Uterus (tissue), 4 donors: ENCODE measurements around the gene BEND6. TPM values are rescaled to one million over a fixed set of nuclear protein-coding genes. Genes with fewer than 3 reads are reported as not detected.
"Not testable (repeated sequence)": the region's sequence is repeated elsewhere in the genome, so short reads cannot be mapped to it uniquely, and the experiment has no call there.

Source experiments
- DNase-seq, 2 donors: peaks; one replicate each; pipeline ENCODE4 v3.0.0-alpha.2; 2019 to 2020
- H3K27ac ChIP-seq, 2 donors: fragments of 200-600 bp; sonication (generic); 1 replicate in 1 of 2; 2 replicates in 1 of 2; pipeline ENCODE4 v1.5.1; 2016 to 2018
- H3K27me3 ChIP-seq, 2 donors: fragments of 200-600 bp; sonication (generic); one replicate each; pipeline ENCODE4 v1.5.1; 2018 to 2019; ENCODE audit warnings: control low read depth in 1 of 2
- H3K36me3 ChIP-seq, 2 donors: fragments of 200-600 bp; sonication (generic); one replicate each; pipeline ENCODE4 v1.5.1; 2019; ENCODE audit warnings: control low read depth in 1 of 2
- H3K4me1 ChIP-seq, 2 donors: fragments of 200-600 bp; sonication (generic); one replicate each; pipeline ENCODE4 v1.5.1; 2018 to 2019; ENCODE audit warnings: control low read depth in 1 of 2
- H3K4me3 ChIP-seq, 2 donors: fragments of 200-600 bp; sonication (generic); 1 replicate in 1 of 2; 2 replicates in 1 of 2; pipeline ENCODE4 v1.5.1; 2018 to 2019; ENCODE audit warnings: mild to moderate bottlenecking in 1 of 2
- H3K9me3 ChIP-seq, 2 donors: fragments of 200-600 bp; sonication (generic); one replicate each; pipeline ENCODE4 v1.5.1; 2019; ENCODE audit warnings: control low read depth in 1 of 2
- CTCF ChIP-seq, 4 experiments: fragments of 200-600 bp in 2 of 4; fragments of 450-650 bp in 2 of 4; sonication (generic) in 2 of 4; IDR thresholded peaks; one replicate each; pipeline ENCODE4 v1.5.1; 2016 to 2019; ENCODE audit warnings: antibody characterized with exemption in 4 of 4, mild to moderate bottlenecking in 2 of 4, moderate library complexity in 1 of 4
- POLR2A ChIP-seq, 2 donors: fragments of 450-650 bp; IDR thresholded peaks; one replicate each; pipeline ENCODE4 v1.6.1; 2016; ENCODE audit warnings: antibody characterized with exemption in 2 of 2, mild to moderate bottlenecking in 1 of 2, moderate library complexity in 1 of 2
- intact Hi-C: fragments of 100-400 bp; cut with DNase I; formaldehyde crosslinking; loops from one replicate; pipeline ENCODE4 v1.15.1; 2023; ENCODE audit warnings: low total_unique reads
- total RNA-seq, 4 donors: library from RNA; depleted of rRNA in 3 of 4; stranded (reverse); fragments of >200 nt in 3 of 4; gene quantifications; one replicate each; pipeline versions ENCODE4 v1.1.0 to v1.2.4, GENCODE V29; 2014 to 2023
- donor health status: DM: yes; HTN: yes; CAD: no.

The BEND6 gene
- total RNA-seq, 4 donors from 2014 or later = 3.8 to 10.2 (median 4.5) TPM

- Histone ChIP-seq H3K4me1 (no peaks in the 10 kb centered on the region), H3K27ac (no peak overlapping the region), H3K27me3 (no peaks in the 10 kb centered on the region), H3K4me3 (no peak overlapping the region), H3K36me3 (no peaks in the 10 kb centered on the region), H3K9me3 (no peaks in the 10 kb centered on the region)
- no peak for DNase-seq
- no peak for TF ChIP-seq POLR2A (IDR thresholded peaks at IDR 0.05)
- TF ChIP-seq CTCF (IDR thresholded peaks at IDR 0.05) = no peak
- intact Hi-C loops = no loop called here
Observed at GRCh38 chr6:57033228-57033627, 78.3 kb downstream of the BEND6 start.

DNA sequence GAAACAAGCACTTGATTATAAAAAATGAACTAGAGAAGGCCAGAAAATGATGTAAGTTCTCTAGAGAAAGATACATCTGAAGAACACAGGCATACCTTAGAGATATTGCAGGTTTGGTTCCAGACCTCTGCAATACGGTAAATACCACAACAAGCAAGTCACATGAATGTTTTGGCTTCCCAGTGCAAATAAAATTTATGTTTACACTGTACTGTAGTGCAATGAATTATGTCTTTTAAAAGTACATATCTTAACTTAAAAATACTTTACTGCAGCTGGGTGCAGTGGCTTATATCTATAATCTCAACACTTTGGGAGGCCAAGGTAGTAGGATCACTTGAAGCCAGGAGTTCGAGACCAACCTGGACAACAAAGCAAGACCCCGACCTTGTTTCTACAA lies 80.6 kb downstream of the BEND6 start:
- H3K27me3 ChIP-seq = no peaks in the 10 kb centered on the region
- TF ChIP-seq POLR2A (IDR thresholded peaks at IDR 0.05) (no peak), CTCF (IDR thresholded peaks at IDR 0.05) (no peak)
- H3K9me3 ChIP-seq = no peaks in the 10 kb centered on the region
- intact Hi-C loops = no loop called here
- no peak overlapping the region for H3K4me3 ChIP-seq
- no peaks in the 10 kb centered on the region for H3K4me1 ChIP-seq
- DNase-seq = no peak
- H3K27ac ChIP-seq = no peak overlapping the region
- no peaks in the 10 kb centered on the region for H3K36me3 ChIP-seq

DNA sequence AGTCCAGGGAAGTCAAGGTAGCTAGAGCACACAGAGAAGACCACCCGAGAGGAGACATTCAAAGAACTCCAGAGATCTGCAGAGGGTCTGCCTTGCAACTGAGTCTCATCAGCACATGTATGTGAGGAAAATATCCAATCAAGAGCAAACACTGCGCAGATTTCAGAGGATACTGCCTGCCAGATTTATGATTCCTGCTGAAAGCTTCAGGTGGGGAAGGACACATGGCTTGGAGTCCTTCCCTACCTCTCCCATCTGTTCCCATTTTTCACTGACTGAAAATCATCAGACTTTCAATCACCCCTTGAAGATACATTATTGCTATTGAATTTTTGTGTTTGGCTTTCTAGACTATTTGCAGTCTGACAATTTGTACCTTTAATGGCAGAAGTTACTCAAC lies 84.0 kb downstream of the BEND6 start:
- Histone ChIP-seq H3K36me3 (no peaks in the 10 kb centered on the region), H3K4me3 (no peak overlapping the region), H3K9me3 (no peaks in the 10 kb centered on the region), H3K27me3 (no peaks in the 10 kb centered on the region), H3K27ac (no peak overlapping the region), H3K4me1 (no peaks in the 10 kb centered on the region)
- intact Hi-C loops = no loop called here
- DNase-seq = no peak
- TF ChIP-seq CTCF (IDR thresholded peaks at IDR 0.05) (no peak), POLR2A (IDR thresholded peaks at IDR 0.05) (no peak)

DNA sequence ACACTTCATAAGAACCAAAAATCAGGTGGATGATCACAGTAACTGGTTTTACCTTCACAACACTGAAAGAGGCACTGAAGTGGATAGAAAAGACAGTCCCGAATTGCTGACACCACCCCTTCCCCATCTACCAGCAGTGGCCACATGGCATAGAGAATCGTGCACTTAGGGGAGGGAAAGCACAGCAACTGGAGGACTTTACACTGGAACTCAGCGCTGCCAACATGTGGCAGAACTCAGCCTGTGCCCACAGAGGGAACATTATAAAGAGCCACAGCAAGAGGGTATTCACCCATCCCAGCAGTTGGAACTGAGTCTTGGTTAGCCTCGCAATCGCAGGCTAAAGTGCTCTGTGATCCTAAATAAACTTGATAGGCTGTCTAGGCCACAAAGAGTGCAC lies 85.1 kb downstream of the BEND6 start:
- H3K4me3 ChIP-seq = no peak overlapping the region
- H3K4me1 ChIP-seq = no peaks in the 10 kb centered on the region
- intact Hi-C loops = no loop called here
- H3K27me3 ChIP-seq = no peaks in the 10 kb centered on the region
- no peaks in the 10 kb centered on the region for H3K36me3 ChIP-seq
- TF ChIP-seq POLR2A (IDR thresholded peaks at IDR 0.05) (no peak), CTCF (IDR thresholded peaks at IDR 0.05) (no peak)
- H3K9me3 ChIP-seq = no peaks in the 10 kb centered on the region
- no peak for DNase-seq
- no peak overlapping the region for H3K27ac ChIP-seq

DNA sequence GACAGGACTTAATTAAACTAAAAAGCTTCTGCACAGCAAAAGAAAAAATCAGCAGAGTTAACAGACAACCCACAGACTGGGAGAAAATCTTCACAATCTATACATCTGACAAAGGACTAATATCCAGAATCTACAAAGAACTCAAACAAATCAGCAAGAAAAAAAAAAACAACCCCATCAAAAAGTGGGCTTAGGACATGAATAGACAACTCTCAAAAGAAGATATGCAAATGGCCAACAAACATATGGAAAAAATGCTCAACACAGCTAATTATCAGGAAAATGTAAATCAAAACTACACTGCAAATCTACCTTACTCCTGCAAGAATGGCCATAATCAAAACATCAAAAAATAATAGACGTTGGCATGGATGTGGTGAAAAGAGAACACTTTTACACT lies 89.2 kb downstream of the BEND6 start:
- H3K4me1 ChIP-seq, DNase-seq, intact Hi-C loops, H3K27ac ChIP-seq, H3K27me3 ChIP-seq, H3K4me3 ChIP-seq, H3K9me3 ChIP-seq, H3K36me3 ChIP-seq: not testable (repeated sequence)

DNA sequence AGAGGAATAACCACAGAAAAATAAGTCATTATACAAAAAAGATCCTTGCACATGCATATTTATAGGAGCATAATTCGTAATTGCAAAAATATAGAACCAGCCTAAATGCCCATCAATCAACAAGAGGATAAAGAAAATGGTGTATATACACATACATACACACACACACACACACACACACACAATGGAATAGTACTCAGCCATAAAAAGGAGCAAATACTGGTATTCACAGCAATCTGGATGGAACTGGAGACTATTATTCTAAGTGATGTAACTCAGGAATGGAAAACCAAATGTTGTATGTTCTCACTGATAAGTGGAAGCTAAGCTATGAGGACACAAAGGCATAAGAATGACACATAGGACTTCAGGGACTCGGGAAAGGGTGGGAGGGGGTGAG lies 89.7 kb downstream of the BEND6 start:
- intact Hi-C loops = no loop called here
- Histone ChIP-seq H3K4me3 (no peak overlapping the region), H3K27ac (no peak overlapping the region), H3K4me1 (peaks cover 0 to 11% of the 10 kb centered on the region in 2 donors), H3K27me3 (no peaks in the 10 kb centered on the region), H3K36me3 (no peaks in the 10 kb centered on the region), H3K9me3 (no peaks in the 10 kb centered on the region)
- no peak for TF ChIP-seq POLR2A (IDR thresholded peaks at IDR 0.05)
- no peak for TF ChIP-seq CTCF (IDR thresholded peaks at IDR 0.05)
- DNase-seq = no peak
